Panc1 (cell line): Measurements from ENCODE around the gene DEPDC5.

ENCODE experiments used
- POLR2AphosphoS5 ChIP-seq: IDR thresholded peaks from 2 replicates; pipeline ENCODE4 v1.6.1; 2012; ENCODE audit warnings: mild to moderate bottlenecking, low read depth, low read length, moderate library complexity
- TCF7L2 ChIP-seq: IDR thresholded peaks from 2 replicates; pipeline ENCODE4 v1.6.1; 2011; ENCODE audit warnings: mild to moderate bottlenecking, low read depth, low read length, inconsistent platforms
- TF ChIP-seq, protein P1 (sequence below): fragments of 450-650 bp; IDR thresholded peaks from 2 replicates; pipeline ENCODE4 v1.5.1; 2017; ENCODE audit warnings: mild to moderate bottlenecking
- TF ChIP-seq, protein P2 (sequence below), 2 experiments: IDR thresholded peaks; 2 replicates each; pipeline ENCODE4 v1.6.1; 2011 to 2012; ENCODE audit warnings: low read depth in 2 of 2, control low read depth in 1 of 2, low read length in 1 of 2, mild to moderate bottlenecking in 1 of 2, moderate library complexity in 1 of 2; ENCODE audit not compliant: insufficient read depth in 1 of 2

DNA sequence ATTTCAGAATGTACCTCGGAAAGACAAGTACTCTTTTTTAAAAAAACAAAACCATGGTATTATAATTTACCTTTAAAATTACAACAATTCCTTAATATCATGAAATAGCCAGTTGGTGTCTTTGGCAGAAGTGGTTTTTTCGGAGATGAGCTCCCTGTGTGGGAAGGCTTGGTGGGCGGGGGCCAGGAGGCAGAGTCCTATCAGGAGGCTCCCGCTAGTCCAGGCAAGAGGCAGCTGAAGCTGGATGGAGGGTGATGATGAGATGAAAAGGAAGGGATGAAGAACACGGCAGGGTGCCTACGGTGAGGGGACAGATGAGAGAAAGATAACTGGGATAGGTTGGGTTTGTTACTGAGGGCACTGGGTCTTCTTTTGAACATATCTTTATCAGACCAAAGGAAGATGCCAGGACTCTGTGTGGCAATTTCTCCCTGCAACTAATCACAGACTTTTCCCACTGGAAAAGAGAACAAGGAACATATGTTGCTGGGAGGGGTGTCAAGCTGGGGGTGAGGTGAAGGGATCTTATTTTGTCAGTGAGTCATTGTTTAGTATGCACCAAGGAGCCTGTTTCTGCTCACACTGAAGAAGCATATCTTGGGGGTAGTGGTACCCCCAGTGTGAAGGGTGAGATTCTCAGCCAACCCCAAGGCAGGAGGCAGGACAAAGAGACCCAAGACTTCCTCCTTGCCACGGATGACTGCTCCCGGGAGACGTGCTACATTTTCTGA lies 99.0 kb downstream of the DEPDC5 start:
- TF ChIP-seq TCF7L2, result no peak
- TF ChIP-seq, protein P1, sequence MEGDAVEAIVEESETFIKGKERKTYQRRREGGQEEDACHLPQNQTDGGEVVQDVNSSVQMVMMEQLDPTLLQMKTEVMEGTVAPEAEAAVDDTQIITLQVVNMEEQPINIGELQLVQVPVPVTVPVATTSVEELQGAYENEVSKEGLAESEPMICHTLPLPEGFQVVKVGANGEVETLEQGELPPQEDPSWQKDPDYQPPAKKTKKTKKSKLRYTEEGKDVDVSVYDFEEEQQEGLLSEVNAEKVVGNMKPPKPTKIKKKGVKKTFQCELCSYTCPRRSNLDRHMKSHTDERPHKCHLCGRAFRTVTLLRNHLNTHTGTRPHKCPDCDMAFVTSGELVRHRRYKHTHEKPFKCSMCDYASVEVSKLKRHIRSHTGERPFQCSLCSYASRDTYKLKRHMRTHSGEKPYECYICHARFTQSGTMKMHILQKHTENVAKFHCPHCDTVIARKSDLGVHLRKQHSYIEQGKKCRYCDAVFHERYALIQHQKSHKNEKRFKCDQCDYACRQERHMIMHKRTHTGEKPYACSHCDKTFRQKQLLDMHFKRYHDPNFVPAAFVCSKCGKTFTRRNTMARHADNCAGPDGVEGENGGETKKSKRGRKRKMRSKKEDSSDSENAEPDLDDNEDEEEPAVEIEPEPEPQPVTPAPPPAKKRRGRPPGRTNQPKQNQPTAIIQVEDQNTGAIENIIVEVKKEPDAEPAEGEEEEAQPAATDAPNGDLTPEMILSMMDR, result no peak
- TF ChIP-seq POLR2AphosphoS5, result no peak
- TF ChIP-seq, protein P2, sequence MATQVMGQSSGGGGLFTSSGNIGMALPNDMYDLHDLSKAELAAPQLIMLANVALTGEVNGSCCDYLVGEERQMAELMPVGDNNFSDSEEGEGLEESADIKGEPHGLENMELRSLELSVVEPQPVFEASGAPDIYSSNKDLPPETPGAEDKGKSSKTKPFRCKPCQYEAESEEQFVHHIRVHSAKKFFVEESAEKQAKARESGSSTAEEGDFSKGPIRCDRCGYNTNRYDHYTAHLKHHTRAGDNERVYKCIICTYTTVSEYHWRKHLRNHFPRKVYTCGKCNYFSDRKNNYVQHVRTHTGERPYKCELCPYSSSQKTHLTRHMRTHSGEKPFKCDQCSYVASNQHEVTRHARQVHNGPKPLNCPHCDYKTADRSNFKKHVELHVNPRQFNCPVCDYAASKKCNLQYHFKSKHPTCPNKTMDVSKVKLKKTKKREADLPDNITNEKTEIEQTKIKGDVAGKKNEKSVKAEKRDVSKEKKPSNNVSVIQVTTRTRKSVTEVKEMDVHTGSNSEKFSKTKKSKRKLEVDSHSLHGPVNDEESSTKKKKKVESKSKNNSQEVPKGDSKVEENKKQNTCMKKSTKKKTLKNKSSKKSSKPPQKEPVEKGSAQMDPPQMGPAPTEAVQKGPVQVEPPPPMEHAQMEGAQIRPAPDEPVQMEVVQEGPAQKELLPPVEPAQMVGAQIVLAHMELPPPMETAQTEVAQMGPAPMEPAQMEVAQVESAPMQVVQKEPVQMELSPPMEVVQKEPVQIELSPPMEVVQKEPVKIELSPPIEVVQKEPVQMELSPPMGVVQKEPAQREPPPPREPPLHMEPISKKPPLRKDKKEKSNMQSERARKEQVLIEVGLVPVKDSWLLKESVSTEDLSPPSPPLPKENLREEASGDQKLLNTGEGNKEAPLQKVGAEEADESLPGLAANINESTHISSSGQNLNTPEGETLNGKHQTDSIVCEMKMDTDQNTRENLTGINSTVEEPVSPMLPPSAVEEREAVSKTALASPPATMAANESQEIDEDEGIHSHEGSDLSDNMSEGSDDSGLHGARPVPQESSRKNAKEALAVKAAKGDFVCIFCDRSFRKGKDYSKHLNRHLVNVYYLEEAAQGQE (IDR thresholded peaks at IDR 0.05; ENCODE audit: insufficient read depth in 1 of 2, low read depth in 2 of 2, low read length in 1 of 2), result no peak
